ENCODE results near the gene TMEM145. TPM values are rescaled to one million over a fixed set of nuclear protein-coding genes. Genes with fewer than 3 reads are reported as not detected.

The TMEM145 gene
- total and polyA plus RNA-seq, 9 of the 15 experiments (the other 6 are each of a cell fraction or from before 2014, with no cell fraction given): 0.80 to 5.5 (median 1.9) TPM; not detected in 3

- TF ChIP-seq, protein P1, sequence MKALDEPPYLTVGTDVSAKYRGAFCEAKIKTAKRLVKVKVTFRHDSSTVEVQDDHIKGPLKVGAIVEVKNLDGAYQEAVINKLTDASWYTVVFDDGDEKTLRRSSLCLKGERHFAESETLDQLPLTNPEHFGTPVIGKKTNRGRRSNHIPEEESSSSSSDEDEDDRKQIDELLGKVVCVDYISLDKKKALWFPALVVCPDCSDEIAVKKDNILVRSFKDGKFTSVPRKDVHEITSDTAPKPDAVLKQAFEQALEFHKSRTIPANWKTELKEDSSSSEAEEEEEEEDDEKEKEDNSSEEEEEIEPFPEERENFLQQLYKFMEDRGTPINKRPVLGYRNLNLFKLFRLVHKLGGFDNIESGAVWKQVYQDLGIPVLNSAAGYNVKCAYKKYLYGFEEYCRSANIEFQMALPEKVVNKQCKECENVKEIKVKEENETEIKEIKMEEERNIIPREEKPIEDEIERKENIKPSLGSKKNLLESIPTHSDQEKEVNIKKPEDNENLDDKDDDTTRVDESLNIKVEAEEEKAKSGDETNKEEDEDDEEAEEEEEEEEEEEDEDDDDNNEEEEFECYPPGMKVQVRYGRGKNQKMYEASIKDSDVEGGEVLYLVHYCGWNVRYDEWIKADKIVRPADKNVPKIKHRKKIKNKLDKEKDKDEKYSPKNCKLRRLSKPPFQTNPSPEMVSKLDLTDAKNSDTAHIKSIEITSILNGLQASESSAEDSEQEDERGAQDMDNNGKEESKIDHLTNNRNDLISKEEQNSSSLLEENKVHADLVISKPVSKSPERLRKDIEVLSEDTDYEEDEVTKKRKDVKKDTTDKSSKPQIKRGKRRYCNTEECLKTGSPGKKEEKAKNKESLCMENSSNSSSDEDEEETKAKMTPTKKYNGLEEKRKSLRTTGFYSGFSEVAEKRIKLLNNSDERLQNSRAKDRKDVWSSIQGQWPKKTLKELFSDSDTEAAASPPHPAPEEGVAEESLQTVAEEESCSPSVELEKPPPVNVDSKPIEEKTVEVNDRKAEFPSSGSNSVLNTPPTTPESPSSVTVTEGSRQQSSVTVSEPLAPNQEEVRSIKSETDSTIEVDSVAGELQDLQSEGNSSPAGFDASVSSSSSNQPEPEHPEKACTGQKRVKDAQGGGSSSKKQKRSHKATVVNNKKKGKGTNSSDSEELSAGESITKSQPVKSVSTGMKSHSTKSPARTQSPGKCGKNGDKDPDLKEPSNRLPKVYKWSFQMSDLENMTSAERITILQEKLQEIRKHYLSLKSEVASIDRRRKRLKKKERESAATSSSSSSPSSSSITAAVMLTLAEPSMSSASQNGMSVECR (CRISPR knock-in tag; IDR thresholded peaks at IDR 0.05): no peak
- TF ChIP-seq IRF2 (CRISPR knock-in tag; IDR thresholded peaks at IDR 0.05) (0 out of 2 replicates have a peak, but pooled peaks have one; percentile 19), ZNF316 (IDR thresholded peaks at IDR 0.05) (no peak), RBM22 (IDR thresholded peaks at IDR 0.05; ENCODE audit: low read depth, low read length, poor library complexity, severe bottlenecking) (no peak), TBP (optimal IDR thresholded peaks at IDR 0.05; ENCODE audit: low read depth, low read length) (no peak), STAT5B (CRISPR knock-in tag; IDR thresholded peaks at IDR 0.05) (no peak), FOXP1 (CRISPR knock-in tag; IDR thresholded peaks at IDR 0.05) (no peak), BACH1 (tag; IDR thresholded peaks at IDR 0.05) (no peak), ELF1 (tag; IDR thresholded peaks at IDR 0.05) (peak; percentile 60; the same call in 1 of the 2 replicates), MAX (CRISPR knock-in tag; IDR thresholded peaks at IDR 0.05) (0 out of 2 replicates have a peak, but pooled peaks have one; percentile 3), POLR2A (conservative IDR thresholded peaks at IDR 0.05) (0 out of 2 replicates have a peak, but pooled peaks have one; percentile 33), ARID1B (IDR thresholded peaks at IDR 0.05) (peak; percentile 23; the same call in 1 of the 2 replicates), SP1 (CRISPR knock-in tag; IDR thresholded peaks at IDR 0.05) (no peak), MYC (IDR thresholded peaks at IDR 0.05; ENCODE audit: low read depth, low read length) (no peak; the same call in 1 of the 2 replicates), MYC (CRISPR knock-in tag; IDR thresholded peaks at IDR 0.05; ENCODE audit: borderline replicate concordance, low read depth) (no peak), TFE3 (CRISPR knock-in tag; IDR thresholded peaks at IDR 0.05) (no peak), SP2 (IDR thresholded peaks at IDR 0.05; ENCODE audit: extremely low read depth, low read depth, low read length, poor library complexity, severe bottlenecking) (no peak), ZNF551 (CRISPR knock-in tag; IDR thresholded peaks at IDR 0.05) (no peak), ZBTB7A (IDR thresholded peaks at IDR 0.05; ENCODE audit: borderline replicate concordance, control insufficient read depth, low read depth, low read length) (peak; percentile 67; the same call in 1 of the 2 replicates), DPF2 (IDR thresholded peaks at IDR 0.05) (0 out of 2 replicates have a peak, but pooled peaks have one; percentile 14)
- TF ChIP-seq, protein P2, sequence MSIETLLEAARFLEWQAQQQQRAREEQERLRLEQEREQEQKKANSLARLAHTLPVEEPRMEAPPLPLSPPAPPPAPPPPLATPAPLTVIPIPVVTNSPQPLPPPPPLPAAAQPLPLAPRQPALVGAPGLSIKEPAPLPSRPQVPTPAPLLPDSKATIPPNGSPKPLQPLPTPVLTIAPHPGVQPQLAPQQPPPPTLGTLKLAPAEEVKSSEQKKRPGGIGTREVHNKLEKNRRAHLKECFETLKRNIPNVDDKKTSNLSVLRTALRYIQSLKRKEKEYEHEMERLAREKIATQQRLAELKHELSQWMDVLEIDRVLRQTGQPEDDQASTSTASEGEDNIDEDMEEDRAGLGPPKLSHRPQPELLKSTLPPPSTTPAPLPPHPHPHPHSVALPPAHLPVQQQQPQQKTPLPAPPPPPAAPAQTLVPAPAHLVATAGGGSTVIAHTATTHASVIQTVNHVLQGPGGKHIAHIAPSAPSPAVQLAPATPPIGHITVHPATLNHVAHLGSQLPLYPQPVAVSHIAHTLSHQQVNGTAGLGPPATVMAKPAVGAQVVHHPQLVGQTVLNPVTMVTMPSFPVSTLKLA (conservative IDR thresholded peaks at IDR 0.05): peak in 1 of 2 experiments; percentile 41; a peak in 1 of 4 replicates
Observed at GRCh38 chr19:42270346-42271044, 42.6 kb upstream of the TMEM145 start (continued).

All from K562 (cell line).